GM12864 (cell line): ENCODE measurements around the gene LIPA.

ENCODE experiments used
- DNase-seq: peaks from one replicate; pipeline ENCODE4 v3.0.0-alpha.2; 2011; ENCODE audit warnings: low read depth
- H3K4me3 ChIP-seq: 2 replicates; pipeline ENCODE4 v1.5.1; 2011; ENCODE audit warnings: mild to moderate bottlenecking, low read depth, low read length, control low read depth
- TF ChIP-seq, protein P1 (sequence below): IDR thresholded peaks from 2 replicates; pipeline ENCODE4 v1.5.1; 2011; ENCODE audit warnings: low read depth, mild to moderate bottlenecking, moderate library complexity, low read length, control low read depth, inconsistent platforms; ENCODE audit errors: missing control alignments

LIPA gene

DNA sequence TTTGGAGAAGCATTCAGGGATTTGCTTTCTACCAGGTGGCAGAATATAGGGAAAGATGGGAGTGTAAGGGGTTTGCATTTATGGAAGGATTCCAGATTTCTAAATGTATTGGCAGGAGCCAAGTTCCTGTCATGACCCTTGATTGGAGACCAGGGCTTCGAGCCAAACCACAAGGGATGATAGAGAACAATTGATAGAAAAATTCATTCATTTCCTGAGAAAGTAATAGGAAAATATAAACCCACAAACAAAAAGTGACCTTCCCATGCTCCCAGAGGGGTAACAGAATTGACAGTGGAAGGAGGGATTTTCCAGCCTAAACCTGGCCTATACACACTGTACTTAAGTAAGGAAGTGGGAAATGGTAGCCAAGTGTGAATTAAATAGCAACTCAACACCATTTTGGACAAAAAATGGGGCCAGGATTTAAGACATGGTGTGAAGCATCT, 27.9 kb upstream of the LIPA start:
- H3K4me3 ChIP-seq = no peak overlapping the region
- TF ChIP-seq, protein P1, sequence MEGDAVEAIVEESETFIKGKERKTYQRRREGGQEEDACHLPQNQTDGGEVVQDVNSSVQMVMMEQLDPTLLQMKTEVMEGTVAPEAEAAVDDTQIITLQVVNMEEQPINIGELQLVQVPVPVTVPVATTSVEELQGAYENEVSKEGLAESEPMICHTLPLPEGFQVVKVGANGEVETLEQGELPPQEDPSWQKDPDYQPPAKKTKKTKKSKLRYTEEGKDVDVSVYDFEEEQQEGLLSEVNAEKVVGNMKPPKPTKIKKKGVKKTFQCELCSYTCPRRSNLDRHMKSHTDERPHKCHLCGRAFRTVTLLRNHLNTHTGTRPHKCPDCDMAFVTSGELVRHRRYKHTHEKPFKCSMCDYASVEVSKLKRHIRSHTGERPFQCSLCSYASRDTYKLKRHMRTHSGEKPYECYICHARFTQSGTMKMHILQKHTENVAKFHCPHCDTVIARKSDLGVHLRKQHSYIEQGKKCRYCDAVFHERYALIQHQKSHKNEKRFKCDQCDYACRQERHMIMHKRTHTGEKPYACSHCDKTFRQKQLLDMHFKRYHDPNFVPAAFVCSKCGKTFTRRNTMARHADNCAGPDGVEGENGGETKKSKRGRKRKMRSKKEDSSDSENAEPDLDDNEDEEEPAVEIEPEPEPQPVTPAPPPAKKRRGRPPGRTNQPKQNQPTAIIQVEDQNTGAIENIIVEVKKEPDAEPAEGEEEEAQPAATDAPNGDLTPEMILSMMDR = no peak
- no peak for DNase-seq

DNA sequence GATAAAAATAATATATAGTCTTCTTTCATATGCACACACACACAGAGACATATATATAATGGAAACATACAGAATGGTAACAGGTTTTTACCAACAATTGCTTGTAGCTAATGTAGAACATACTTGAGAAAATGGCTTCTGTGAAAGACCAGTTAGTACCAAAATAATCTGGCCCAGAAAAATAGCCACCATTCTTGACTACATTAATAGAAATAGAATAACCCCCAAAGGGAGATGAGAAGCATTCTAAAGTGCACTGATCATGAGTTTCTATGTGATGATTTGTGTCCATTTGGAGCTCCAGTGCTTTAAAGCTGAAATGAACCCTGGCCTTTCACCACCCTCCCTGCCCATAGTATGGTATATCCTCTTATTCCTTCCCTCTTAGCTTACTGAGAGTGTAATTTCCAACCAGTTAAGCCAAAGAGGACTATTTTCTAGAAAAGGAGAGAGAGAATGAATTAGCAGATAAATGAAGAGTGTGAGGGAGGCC, 27.4 kb upstream of the LIPA start:
- no peak overlapping the region for H3K4me3 ChIP-seq
- TF ChIP-seq, protein P1 = no peak
- no peak for DNase-seq

DNA sequence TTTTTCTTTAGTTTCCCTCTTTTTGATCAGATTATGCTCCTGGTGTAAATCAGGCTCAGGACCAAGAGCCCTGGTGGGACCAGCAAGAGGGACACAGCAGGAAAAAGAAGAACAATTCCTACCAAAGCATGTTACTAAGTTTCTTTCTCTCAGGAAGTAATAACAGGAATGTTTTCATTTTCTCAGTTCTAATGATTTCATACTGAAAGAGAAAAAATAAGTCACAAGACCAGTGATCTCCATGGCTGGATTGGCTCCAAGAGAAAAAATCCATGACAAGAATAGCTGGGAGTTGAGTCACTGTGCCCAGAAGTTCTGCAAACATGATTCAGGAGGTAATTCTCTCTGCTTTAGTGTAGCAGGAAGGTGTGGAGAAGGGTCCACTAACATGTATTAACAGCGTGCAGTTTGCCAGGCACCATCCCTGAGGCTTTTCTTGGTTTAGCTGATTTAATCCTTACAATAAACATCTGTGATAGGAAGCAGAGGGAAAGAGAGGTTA, 26.5 kb upstream of the LIPA start:
- TF ChIP-seq, protein P1 = no peak
- no peak for DNase-seq
- no peak overlapping the region for H3K4me3 ChIP-seq

DNA sequence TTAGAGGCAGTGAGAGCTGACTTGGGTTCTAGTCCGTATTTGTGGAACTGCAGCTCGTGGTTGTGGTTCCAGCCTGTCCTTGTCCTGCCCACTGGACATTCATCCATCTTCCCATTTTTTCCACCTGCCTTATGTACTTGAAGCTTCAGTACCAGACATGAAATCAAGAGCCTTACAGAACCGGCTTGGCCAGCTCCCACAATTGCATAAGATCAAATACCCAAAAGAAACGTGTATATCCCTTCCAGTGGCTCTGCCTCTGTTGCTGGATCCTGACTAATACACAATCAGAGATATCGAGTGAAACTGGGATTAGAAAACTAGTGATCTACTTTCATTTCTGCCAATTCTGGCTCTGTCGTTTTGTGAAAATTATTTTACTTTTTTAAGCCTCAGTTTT, 23.8 kb upstream of the LIPA start:
- no peak for DNase-seq
- no peak overlapping the region for H3K4me3 ChIP-seq
- TF ChIP-seq, protein P1 = no peak

DNA sequence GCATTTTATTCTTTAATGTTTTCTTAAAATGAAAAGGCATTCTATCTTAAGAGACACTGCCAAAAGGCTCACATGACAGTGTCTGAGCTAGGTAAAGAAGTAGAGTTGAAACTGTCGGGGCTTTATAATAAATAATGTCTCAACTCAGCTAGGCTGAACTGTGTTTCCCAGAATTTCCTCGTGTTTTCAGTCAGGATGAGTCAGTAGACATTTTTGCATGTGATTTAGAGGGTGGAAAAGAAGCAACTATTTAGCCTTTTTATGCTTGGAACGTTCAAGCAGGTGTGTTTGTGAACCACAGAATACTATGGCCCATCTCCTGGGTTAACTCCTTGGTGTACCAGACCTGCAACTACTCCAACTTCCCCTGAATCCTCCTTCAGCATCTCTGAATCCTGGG, 23.4 kb upstream of the LIPA start:
- H3K4me3 ChIP-seq = no peak overlapping the region
- TF ChIP-seq, protein P1 = no peak

DNA sequence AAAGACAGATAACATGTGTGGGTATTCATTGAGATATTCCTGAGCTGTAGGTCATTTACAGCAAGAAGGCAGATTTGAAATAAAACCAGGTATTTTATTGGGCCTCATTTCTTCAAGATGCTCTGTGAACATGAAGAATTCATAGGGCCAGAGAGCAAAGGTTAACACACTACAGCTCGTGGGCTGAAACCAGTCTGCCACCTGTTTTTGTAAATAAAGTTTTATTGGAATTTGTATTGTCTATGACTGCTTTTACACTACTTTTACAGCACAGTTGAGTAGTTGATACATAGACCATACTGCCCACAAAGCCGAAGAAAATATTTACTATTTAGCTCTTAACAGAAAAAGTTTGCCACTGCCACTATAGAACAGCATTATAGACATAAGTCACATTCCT, 22.1 kb upstream of the LIPA start:
- H3K4me3 ChIP-seq = no peak overlapping the region
- no peak for DNase-seq
- TF ChIP-seq, protein P1 = no peak

More for the DNA sequence above, 23.4 kb upstream of the LIPA start:
- DNase-seq = no peak

DNA sequence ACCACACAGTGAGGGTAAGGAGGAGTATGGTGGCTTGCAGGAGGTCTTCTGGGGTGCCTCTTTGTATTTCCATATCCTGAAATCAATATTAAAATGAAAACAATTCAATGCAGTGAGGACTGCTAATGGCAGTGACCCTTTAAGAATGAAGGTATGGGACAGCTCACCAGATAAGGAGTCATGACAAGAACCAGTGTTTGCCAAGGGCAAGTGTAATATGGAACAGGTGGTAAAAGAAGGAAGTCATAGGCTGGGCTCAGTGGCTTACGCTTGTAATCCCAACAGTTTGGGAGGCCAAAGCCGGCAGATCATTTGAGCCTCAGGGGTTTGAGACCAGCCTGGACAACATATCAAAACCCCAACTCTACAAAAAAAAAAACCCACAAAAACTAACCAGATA, 20.0 kb upstream of the LIPA start:
- no peak for DNase-seq
- H3K4me3 ChIP-seq = no peak overlapping the region
- TF ChIP-seq, protein P1 = no peak
